GM19467 (cell line): ENCODE measurements around the gene AUTS2.

Source experiments
- ATAC-seq: cut with Tn5 transposase; IDR thresholded peaks from one replicate; pipeline ENCODE4 v1.9.1; 2021; ENCODE audit warnings: mild to moderate bottlenecking, moderate library complexity; ENCODE audit not compliant: unreplicated experiment

AUTS2 gene

GRCh38 chr7:70392256-70392876, 794.1 kb downstream of the AUTS2 start:
- ATAC-seq, result no peak

- no peak for ATAC-seq
These were observed 794.7 kb downstream of the AUTS2 start for GRCh38 chr7:70392877-70393435.

DNA sequence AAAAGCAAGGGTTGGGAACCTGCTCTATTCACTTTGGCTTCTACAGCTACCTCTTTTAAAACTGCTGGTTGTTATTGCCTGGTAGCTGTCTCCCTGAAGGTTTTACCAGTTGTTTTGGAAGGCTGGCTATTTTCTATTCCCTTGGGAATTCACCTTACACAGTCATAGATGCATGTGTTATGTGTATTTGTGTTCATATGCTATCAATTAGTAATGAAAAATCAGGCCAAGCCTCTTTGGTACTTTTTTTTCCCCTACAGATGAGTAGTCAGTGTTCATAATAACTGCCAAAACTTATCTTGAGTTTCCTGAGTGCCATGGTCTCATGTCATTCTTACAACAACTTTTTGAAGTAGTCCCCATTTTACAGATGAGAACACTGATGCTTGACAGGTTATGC, 795.7 kb downstream of the AUTS2 start:
- ATAC-seq, result no peak

DNA sequence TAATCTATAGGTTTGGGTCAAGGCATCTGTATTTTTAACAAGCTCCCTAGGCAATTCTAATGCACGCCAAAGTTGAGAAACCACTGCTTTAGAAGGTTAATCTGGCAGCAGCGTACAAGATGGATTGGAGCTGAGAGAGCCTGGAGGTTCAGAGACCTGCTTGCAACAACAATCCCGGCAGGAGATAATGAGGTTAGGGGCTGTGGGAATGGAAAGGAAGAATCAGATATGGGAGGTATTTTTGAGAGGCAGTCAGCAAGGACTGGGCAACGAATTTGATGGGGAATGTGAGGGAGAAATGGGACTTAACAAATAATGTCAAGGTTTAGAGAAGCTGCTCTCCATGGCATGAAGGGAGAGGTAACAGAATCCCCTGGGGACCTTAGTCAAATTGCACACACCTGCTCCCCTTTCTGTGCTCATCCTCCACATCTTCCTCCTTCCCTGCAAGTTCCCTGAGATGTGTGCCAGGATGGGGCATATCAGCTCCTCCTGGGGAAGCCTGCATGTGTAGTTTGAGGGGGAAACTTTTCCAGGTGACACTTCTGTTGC, 802.6 kb downstream of the AUTS2 start:
- no peak for ATAC-seq

DNA sequence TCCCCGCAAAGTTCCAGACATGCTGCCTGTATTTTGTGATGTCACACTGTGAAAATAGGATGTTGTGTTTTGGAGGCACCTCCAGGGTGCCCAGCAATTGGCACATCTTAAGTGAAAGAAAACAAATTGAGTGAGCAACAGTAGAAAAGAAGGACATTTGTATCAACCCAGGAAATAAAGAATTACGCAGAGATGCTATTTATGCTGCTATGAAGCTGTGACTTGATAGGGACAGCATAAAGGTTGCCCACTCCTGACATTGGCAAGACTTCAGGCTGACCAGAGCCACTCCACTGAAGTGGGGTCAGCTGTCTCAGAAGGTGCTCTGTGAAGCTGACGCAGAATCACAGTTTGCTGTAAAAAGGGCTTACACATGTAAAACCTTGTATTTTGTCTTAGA, 803.8 kb downstream of the AUTS2 start:
- no peak for ATAC-seq

GRCh38 chr7:70405241-70405640, 807.0 kb downstream of the AUTS2 start:
- ATAC-seq, result no peak

GRCh38 chr7:70406186-70406949, 808.1 kb downstream of the AUTS2 start:
- no peak for ATAC-seq

DNA sequence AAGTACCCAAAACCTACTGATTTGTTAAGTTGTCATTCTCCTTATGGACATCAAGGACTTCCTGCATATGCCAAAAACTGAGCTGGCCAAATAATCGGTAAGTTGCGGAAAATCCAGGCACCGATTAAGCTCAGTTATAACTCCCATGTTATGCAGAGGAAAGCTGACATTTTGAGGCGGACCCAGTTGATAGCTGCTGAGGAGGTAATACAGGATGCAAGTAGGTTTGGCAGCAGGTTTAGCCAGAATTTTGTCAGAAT, 808.6 kb downstream of the AUTS2 start:
- ATAC-seq, result no peak

DNA sequence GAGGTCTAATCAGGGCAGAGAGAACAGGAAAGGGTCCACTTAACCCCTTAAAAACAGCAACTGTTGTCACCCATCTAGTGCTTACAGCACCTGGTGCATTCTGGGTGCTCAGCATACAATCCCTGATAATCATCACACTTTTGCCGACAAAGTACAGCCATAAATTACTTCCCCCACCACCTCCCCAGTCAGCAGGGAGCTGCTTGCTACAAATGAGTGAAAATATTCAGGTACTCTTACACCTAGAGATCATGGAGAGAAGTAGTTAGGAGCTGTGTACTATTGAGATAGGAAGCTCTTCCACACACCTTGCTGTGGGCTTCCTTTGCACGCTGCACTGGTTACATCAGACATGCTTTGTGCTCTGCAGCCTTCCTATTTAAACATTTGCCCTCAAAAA, 810.2 kb downstream of the AUTS2 start:
- ATAC-seq, result no peak

GRCh38 chr7:70408891-70409290, 810.6 kb downstream of the AUTS2 start:
- no peak for ATAC-seq

DNA sequence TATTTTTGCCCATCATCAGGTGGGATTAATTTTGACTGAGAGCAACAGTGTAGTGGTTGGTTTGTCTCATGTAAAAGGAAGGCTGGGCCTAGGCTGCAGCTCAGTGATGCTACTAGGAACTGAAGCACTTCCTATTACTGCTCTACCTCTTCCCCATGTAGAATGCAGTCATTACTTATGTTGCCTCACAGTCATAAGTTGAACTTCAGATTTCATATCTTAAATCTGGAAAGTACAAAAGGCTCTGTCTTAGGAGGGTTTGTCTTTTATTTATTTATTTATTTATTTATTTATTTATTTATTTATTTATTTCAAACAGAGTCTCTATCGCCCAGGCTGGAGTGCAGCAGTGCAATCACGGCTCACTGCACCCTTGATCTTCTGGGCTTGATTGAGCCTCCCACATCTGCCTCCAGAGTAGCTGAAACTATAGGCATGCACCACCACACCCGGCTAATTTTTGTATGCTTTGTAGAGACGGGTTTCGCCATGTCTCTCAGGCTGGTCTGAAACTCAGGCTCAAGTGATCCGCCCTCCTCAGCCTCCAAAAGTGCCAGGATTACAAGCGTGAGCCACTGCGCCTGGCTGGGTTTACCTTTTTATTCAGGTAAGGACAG, 812.0 kb downstream of the AUTS2 start:
- ATAC-seq, result no peak

DNA sequence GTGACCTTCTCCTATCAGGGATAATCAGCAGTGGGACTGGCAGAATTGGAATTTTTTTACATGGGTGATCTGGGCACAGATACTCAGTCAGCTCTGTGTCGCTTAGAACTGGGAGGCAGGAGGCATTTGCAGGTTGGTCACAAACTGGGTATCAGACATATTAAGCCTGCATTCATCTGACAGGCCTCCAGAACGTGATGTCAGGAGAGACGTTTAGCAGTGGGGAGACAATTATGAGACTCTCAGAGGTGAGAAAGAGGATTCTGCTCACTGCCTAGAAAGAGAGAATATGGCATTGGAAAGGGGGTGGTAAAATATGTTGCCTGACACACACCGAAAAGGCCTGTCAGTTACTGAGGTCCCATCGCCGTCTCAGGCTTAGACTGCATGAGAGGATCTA, 816.1 kb downstream of the AUTS2 start:
- no peak for ATAC-seq

DNA sequence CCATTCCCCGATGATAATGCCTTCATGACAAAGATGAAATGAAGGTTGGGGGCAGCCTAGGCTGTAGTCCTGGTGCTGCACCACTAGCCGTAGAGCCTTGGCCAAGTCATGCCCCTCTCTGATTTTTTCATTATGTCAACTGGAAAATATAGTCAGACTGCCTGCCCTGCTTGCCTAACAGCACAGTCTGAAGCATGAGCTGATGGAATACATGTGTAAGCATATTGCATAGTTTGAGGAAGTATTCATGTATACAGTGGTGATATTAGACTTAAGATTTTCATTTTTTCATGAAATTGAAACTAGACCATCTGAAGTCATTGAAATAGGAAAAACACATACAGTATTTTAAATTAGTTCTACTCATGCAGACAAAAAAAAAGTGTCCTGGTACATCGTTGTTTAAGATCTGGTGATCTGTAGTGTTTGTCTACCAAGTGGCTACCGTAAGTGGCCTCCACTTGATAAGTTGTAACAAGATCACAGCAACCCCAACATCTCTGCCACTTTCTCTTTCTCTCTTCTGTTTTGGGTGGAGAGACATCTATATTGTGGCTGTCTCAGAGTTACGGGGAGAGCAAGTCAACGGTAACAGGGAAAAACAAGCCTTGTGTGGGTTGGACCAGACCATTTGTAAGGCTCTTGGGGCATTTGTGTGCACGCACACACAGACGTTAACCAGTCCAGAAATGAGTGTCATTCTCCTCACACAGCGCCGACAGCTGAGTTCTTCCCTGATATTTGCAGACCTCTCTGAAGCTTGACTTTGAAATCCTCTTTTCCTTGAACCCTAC, 817.1 kb downstream of the AUTS2 start:
- no peak for ATAC-seq

DNA sequence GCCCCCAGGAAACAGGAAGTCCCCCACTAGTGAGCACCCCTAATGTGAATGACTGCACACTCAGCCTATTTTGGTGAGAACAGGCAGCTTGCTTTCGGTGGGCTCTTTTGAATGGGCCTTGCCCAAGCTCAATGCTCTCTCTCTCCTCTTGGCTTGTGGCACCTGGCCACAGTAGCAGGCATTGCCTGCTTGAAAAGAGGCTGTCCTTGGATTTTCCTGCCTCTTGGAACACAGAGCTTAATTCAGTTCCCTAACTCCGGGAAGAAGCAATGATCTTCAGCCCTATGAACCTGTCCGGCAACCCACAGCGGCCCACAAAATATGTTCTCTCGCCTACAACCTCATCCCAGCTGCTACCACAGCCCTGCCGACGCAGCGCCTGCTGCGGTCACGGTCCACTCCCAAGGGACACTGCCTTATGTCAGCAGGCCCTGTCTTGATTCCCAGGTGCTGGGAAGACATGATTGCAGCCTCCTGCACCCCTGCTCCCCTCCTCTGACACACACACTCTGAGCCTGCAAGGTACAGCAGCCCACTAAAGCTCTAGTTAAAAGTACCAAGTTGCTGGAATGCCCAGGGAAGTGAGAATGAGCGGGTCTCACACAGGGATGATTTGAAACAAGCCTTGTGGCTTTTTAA, 818.2 kb downstream of the AUTS2 start:
- ATAC-seq, result no peak

DNA sequence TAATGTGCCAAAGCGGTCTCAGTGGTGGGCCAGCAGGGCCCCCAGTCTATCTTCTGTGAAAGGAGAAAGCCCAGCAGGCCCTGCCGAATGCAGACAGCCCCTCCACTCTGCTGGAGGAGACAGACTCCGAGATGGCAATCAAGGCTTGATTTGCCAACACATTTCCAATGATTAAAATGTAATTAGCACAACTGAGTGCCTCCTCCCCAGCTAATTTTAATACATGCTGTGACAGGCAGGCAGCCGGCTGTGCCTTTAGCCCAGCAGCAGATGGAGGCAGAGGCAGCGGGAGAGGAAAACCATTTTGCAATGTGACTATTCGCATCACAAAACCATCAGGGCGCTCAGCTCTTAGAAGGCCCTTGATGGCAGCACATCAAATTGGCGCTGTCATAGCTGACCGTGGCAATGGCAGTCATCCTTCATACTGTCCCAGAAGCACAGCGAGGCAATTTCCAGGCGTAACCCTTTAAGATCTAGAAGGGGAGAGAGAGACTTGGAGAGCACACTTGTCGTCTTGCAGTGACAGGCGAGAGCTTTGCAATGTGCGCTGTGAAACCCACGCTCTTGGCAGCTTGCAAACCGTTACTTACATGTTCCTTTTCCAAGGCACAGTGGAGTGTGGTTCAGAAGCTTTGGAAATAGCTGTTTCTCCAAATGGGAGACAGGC, 818.8 kb downstream of the AUTS2 start:
- no peak for ATAC-seq

DNA sequence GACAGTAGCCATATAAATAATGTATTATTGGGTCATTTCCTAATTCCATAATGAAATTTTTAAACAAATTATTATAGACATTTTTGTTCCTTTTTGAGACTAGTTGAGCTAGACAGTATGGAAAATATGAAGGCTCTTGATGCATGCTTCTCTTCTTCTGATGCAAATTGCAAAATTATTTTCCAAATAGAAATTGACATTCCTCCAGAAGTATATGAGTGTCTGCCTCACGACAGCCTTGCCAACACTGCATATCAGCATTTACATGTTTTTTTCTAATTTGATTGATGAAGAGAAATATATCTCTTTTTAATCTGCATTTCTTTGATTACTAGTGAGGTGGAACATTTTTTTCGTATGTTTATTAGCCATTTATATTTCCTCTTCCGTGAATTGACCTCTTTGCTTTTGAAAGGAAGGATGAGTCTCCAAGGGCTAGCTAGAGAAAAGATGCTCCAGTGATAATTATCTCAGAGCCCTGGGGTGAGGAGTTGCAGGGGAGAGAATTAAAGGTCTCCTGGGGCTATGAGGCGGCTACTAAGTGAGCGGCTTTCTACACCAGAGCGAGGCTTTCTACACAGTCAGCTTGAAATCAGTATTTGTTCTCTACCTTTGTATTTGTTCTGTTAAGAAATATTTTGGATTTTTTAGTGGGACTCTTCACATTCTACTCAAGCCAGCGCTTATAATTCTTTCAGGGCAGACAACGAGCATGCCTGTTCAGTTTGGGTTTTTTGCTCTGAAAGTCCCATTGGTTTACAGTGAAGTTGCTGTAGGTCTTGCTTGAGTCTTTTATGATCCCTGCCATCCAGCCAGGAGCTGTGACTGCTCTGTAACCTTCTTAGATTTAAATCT, 821.5 kb downstream of the AUTS2 start:
- ATAC-seq, result no peak

- ATAC-seq, result no peak
These were observed 822.0 kb downstream of the AUTS2 start for GRCh38 chr7:70420381-70420662.

DNA sequence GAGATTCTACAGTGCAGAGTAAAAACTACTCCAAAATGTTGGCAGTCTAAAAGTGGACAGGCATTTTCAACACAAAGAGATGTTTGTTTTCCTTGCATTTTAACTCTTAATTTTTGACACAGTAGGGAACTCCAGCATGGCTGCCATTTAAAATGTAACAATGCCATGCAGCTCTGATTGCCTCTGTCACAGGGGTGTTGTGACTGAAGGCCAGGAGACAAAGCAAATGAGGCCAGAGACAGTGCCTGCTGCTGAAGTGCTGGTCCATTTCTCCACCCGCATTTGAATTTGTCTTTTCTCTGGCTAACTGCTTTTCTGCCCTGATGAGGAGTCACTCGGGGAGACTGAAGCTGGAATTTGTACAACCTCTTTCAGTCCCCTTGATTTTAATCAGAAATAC, 823.0 kb downstream of the AUTS2 start:
- ATAC-seq, result no peak

- no peak for ATAC-seq
These were observed 828.1 kb downstream of the AUTS2 start for GRCh38 chr7:70426249-70426880.
